Osteoblast (primary cell): ENCODE measurements around the gene MED16. TPM values are rescaled to one million over a fixed set of nuclear protein-coding genes. Genes with fewer than 3 reads are reported as not detected.

Experiments
- DNase-seq: peaks from one replicate; pipeline ENCODE4 v3.0.0; 2011; ENCODE audit warnings: low spot score, mixed read lengths; ENCODE audit not compliant: insufficient read length; ENCODE audit errors: missing footprints
- H2AFZ ChIP-seq: 2 replicates; pipeline ENCODE4 v1.6.0; 2011; ENCODE audit warnings: mild to moderate bottlenecking, low read length
- H3K27ac ChIP-seq: 2 replicates; pipeline ENCODE4 v1.5.1; 2011; ENCODE audit warnings: mild to moderate bottlenecking, low read depth, low read length, moderate library complexity
- H3K27me3 ChIP-seq: 2 replicates; pipeline ENCODE4 v1.6.0; 2012; ENCODE audit warnings: mild to moderate bottlenecking, control low read depth, inconsistent platforms, low read length, moderate library complexity; ENCODE audit not compliant: insufficient read depth
- H3K36me3 ChIP-seq: 2 replicates; pipeline ENCODE4 v1.5.1; 2011; ENCODE audit warnings: mild to moderate bottlenecking, low read length, control low read depth, moderate library complexity; ENCODE audit not compliant: insufficient read depth
- H3K4me1 ChIP-seq: 2 replicates; pipeline ENCODE4 v1.5.1; 2011; ENCODE audit warnings: mild to moderate bottlenecking, low read length, control low read depth, moderate library complexity; ENCODE audit not compliant: insufficient read depth
- H3K4me2 ChIP-seq: 2 replicates; pipeline ENCODE4 v1.6.0; 2011; ENCODE audit warnings: mild to moderate bottlenecking, low read length; ENCODE audit not compliant: insufficient read depth
- H3K4me3 ChIP-seq: fragments of 200-600 bp; sonication (generic); 3 replicates; pipeline ENCODE4 v1.5.1; 2012; ENCODE audit warnings: mild to moderate bottlenecking, low read length, inconsistent platforms; ENCODE audit not compliant: insufficient read depth
- H3K79me2 ChIP-seq: 2 replicates; pipeline ENCODE4 v1.6.0; 2012; ENCODE audit warnings: mild to moderate bottlenecking, low read length, control low read depth, inconsistent platforms; ENCODE audit not compliant: insufficient read depth
- H3K9me3 ChIP-seq: 2 replicates; pipeline ENCODE4 v1.5.1; 2011; ENCODE audit warnings: low read depth, low read length, control low read depth
- H4K20me1 ChIP-seq: 2 replicates; pipeline ENCODE4 v1.6.0; 2012; ENCODE audit warnings: mild to moderate bottlenecking, low read length, control low read depth; ENCODE audit not compliant: insufficient read depth
- total RNA-seq: library from RNA; depleted of rRNA; stranded (reverse); fragments of >200 nt; gene quantifications from 2 replicates; pipeline ENCODE4 v1.2.3, GENCODE V29; 2012
- TF ChIP-seq, protein P1 (sequence below): IDR thresholded peaks from 2 replicates; pipeline ENCODE4 v1.5.1; 2011; ENCODE audit warnings: mild to moderate bottlenecking, low read depth, low read length, moderate library complexity; ENCODE audit errors: extremely low read depth

The MED16 gene, protein sequence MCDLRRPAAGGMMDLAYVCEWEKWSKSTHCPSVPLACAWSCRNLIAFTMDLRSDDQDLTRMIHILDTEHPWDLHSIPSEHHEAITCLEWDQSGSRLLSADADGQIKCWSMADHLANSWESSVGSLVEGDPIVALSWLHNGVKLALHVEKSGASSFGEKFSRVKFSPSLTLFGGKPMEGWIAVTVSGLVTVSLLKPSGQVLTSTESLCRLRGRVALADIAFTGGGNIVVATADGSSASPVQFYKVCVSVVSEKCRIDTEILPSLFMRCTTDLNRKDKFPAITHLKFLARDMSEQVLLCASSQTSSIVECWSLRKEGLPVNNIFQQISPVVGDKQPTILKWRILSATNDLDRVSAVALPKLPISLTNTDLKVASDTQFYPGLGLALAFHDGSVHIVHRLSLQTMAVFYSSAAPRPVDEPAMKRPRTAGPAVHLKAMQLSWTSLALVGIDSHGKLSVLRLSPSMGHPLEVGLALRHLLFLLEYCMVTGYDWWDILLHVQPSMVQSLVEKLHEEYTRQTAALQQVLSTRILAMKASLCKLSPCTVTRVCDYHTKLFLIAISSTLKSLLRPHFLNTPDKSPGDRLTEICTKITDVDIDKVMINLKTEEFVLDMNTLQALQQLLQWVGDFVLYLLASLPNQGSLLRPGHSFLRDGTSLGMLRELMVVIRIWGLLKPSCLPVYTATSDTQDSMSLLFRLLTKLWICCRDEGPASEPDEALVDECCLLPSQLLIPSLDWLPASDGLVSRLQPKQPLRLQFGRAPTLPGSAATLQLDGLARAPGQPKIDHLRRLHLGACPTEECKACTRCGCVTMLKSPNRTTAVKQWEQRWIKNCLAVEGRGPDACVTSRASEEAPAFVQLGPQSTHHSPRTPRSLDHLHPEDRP
- total RNA-seq = 20.6 and 25.0 TPM in 2 replicates

- Histone ChIP-seq H3K4me3 (peak within 1 kb of the TSS; percentile 96), H3K27me3 (no peaks in the 10 kb centered on the region), H3K9me3 (no peaks in the 10 kb centered on the region), H3K36me3 (peaks cover 8% of the 10 kb centered on the region), H3K79me2 (peaks cover 25% of the 10 kb centered on the region), H3K4me2 (peak within 1 kb of the TSS; percentile 83), H2AFZ (peak within 1 kb of the TSS; percentile 88), H3K27ac (peak within 1 kb of the TSS; percentile 93), H3K4me1 (peaks cover 5% of the 10 kb centered on the region), H4K20me1 (peaks cover 4% of the 10 kb centered on the region)
- TF ChIP-seq, protein P1, sequence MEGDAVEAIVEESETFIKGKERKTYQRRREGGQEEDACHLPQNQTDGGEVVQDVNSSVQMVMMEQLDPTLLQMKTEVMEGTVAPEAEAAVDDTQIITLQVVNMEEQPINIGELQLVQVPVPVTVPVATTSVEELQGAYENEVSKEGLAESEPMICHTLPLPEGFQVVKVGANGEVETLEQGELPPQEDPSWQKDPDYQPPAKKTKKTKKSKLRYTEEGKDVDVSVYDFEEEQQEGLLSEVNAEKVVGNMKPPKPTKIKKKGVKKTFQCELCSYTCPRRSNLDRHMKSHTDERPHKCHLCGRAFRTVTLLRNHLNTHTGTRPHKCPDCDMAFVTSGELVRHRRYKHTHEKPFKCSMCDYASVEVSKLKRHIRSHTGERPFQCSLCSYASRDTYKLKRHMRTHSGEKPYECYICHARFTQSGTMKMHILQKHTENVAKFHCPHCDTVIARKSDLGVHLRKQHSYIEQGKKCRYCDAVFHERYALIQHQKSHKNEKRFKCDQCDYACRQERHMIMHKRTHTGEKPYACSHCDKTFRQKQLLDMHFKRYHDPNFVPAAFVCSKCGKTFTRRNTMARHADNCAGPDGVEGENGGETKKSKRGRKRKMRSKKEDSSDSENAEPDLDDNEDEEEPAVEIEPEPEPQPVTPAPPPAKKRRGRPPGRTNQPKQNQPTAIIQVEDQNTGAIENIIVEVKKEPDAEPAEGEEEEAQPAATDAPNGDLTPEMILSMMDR = no peak
- DNase-seq = peak; percentile 100
These were observed at the start of gene MED16, which contains the start of gene RNU6-9 for GRCh38 chr19:892894-893689. MED16 (minus strand) TSS chr19:893187; CDS start chr19:891131, 2,056 bp downstream. RNU6-9 (plus strand) TSS chr19:893484.

GRCh38 chr19:942133-942645 is 49.2 kb upstream of the MED16 start:
- H3K4me3 ChIP-seq = no peak overlapping the region
- H3K9me3 ChIP-seq = no peaks in the 10 kb centered on the region
- no peak overlapping the region for H3K4me2 ChIP-seq
- no peak overlapping the region for H2AFZ ChIP-seq
- H3K27ac ChIP-seq = no peak overlapping the region
- H3K36me3 ChIP-seq = peaks cover 2% of the 10 kb centered on the region
- TF ChIP-seq, protein P1 = no peak
- no peak for DNase-seq
- no peaks in the 10 kb centered on the region for H3K27me3 ChIP-seq
- H3K4me1 ChIP-seq = peaks cover 12% of the 10 kb centered on the region
- H3K79me2 ChIP-seq = peaks cover 57% of the 10 kb centered on the region
- H4K20me1 ChIP-seq = peaks cover 44% of the 10 kb centered on the region

DNA sequence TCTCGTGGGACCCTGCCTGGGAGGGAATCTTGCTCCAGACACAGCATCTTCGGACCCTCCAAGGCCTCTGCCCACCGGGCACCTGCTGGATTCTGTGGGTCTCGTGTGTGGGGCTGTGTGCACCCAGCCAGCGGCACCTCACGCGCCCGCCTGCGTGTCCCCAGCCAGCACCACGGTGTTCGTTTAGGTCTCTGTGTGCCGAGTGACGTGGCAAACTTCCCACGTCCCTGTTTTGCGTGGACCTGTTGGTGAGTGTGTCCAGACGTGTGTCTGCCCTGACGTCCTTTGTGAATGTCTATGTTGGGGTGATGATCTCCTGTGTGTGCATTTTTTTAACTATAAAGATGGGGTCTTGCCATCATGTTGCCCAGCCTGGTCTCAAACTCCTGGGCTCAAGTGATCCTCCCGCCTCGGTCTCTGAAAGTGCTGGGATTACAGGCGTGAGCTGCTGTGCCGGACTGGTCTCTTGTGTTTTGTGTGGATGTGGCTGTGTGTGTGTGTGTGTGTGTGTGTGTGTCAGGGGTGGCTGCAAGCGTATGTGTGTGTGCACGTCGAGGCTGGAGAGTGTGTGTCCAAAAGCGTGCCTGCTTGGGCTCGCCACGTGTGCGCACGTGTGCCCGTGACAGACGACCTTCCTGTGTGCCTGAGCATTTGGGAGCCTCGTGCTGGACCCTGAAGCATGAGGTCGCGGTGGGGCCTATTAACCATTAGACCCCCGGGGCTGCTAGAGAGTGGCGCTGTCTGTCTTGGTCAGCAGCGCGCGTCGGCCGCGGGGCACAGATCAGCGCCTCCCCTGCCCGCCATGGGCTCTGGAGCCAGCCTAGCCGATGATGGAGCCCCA is 48.5 kb upstream of the MED16 start:
- no peak for DNase-seq
- peak overlapping the region; percentile 67 for H3K4me3 ChIP-seq

More for the DNA sequence above, 48.5 kb upstream of the MED16 start:
- Histone ChIP-seq H3K4me2 (peak overlapping the region; percentile 79), H3K36me3 (peaks cover 2% of the 10 kb centered on the region), H4K20me1 (peaks cover 44% of the 10 kb centered on the region), H3K4me1 (peaks cover 12% of the 10 kb centered on the region), H3K27me3 (no peaks in the 10 kb centered on the region), H3K9me3 (no peaks in the 10 kb centered on the region), H3K27ac (peak overlapping the region; percentile 72), H3K79me2 (peaks cover 59% of the 10 kb centered on the region), H2AFZ (peak overlapping the region; percentile 35)
- TF ChIP-seq, protein P1 = no peak
